Psoas muscle (tissue), 8 donors: ENCODE results near the gene SEMA3C. TPM values are rescaled to one million over a fixed set of nuclear protein-coding genes. Genes with fewer than 3 reads are reported as not detected.

Source experiments
- ATAC-seq, 4 donors: fragments of 200-7000 bp; cut with Tn5 transposase; one replicate each; pipeline ENCODE4 v1.9.1; 2020; ENCODE audit warnings: moderate library complexity in 3 of 4, mild to moderate bottlenecking in 2 of 4
- DNase-seq, 2 donors: peaks; one replicate each; pipeline ENCODE4 v3.0.0-alpha.2; 2020
- H3K27ac ChIP-seq: fragments of 200-600 bp; one replicate; pipeline ENCODE4 v1.8.0; 2022
- H3K27me3 ChIP-seq, 3 donors: fragments of 200-600 bp in 1 of 3; one replicate each; pipeline versions ENCODE4 v1.6.1 to v1.8.0; 2013 to 2022; ENCODE audit warnings: low read length in 2 of 3, mild to moderate bottlenecking in 2 of 3, moderate library complexity in 1 of 3; ENCODE audit not compliant: insufficient read depth in 3 of 3
- H3K36me3 ChIP-seq, 2 donors: fragments of 200-600 bp in 1 of 2; one replicate each; pipeline versions ENCODE4 v1.6.1 to v1.8.0; 2013 to 2022; ENCODE audit warnings: low read depth in 1 of 2, mild to moderate bottlenecking in 1 of 2, moderate library complexity in 1 of 2; ENCODE audit not compliant: insufficient read depth in 1 of 2
- H3K4me1 ChIP-seq: fragments of 200-600 bp; one replicate; pipeline ENCODE4 v1.8.0; 2022
- H3K4me3 ChIP-seq: fragments of 200-600 bp; one replicate; pipeline ENCODE4 v1.8.0; 2022; ENCODE audit warnings: mild to moderate bottlenecking
- H3K9me3 ChIP-seq: fragments of 200-600 bp; one replicate; pipeline ENCODE4 v1.8.0; 2022
- WGBS, 3 donors: extraction: QIAGEN DNeasy Blood & Tissue Kit; methylation state at CpG; one replicate each; pipeline versions ENCODE4 v1.1.6 to v1.1.7; 2013; 5-methylcytosine and 5-hydroxymethylcytosine counted together
- intact Hi-C, 2 donors: fragments of 100-400 bp; cut with DNase I; formaldehyde crosslinking; loops; one replicate each; pipeline versions ENCODE4 v1.11.0 to v1.14.2; 2022
- polyA plus RNA-seq, 3 donors: library from polyadenylated mRNA; stranded (reverse); fragments of 200-250 nt; gene quantifications; one replicate each; pipeline ENCODE4 v1.2.3, GENCODE V29; 2013
- total RNA-seq, 4 donors: library from RNA; stranded (reverse); fragmentation: NEBNext Ultra II Directional in 2 of 4; extraction: Animal tissue kit (Norgen Biotek cat#: 25700) in 2 of 4; gene quantifications; one replicate each; pipeline versions ENCODE4 v1.2.1 to v1.2.4, GENCODE V29; 2021 to 2023
- TF ChIP-seq, protein P1 (sequence below): fragments of 200-600 bp; IDR thresholded peaks from one replicate; pipeline ENCODE4 v1.8.0; 2022; ENCODE audit warnings: antibody characterized with exemption
- donor health status: healthy with polysubstance abuse.
- donor health status: DM: no; HTN: no; CAD: no; lungs with moderate emphysema.
- donor health status: Bipolar disorder and iron deficiency.
- donor health status: healthy.
- donor health status: DM: yes; HTN: yes; CAD: no.
- donor health status: DM: no; HTN: no; CAD: no.
- donor health status: DM: no; HTN: no; CAD: no.
- donor health status: DM: yes; HTN: yes; CAD: no.

The SEMA3C gene
- total and polyA plus RNA-seq, 7 donors: 6.6 to 63.1 (median 18.3) TPM

DNA sequence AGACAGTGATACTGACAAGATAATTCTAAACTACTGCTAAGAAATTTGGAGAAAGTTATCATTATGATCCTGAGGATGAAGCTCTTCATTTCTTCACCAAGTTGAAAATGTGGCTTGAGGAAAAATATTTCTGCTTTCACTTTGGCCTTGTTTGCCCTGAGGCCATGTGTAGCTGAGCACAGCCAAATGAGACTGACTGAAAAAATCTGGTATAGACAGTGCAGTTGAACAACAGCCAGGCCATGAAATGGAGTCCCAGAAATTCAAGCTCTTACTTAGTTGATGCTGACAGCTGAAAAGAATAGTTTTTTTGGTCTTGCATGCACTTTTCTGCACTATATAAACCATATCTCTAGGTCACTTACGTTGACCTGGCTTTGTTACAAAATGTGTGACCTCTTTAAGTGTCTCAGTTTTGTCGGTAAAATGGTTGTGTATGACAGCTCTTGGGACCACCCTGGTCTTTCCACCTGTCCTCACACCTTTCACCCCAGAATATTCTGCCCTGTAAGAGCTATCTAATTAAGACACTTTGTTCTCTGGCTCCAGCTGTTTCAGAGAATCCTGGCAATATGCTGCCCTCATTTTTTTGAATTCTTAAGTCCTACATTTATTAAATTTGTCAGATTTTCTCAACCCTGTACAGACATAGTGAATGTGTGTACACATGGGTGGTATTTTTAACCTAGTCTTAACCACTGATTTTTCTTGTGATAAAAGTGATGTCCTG is 189.1 kb downstream of the SEMA3C start:
- TF ChIP-seq, protein P1, sequence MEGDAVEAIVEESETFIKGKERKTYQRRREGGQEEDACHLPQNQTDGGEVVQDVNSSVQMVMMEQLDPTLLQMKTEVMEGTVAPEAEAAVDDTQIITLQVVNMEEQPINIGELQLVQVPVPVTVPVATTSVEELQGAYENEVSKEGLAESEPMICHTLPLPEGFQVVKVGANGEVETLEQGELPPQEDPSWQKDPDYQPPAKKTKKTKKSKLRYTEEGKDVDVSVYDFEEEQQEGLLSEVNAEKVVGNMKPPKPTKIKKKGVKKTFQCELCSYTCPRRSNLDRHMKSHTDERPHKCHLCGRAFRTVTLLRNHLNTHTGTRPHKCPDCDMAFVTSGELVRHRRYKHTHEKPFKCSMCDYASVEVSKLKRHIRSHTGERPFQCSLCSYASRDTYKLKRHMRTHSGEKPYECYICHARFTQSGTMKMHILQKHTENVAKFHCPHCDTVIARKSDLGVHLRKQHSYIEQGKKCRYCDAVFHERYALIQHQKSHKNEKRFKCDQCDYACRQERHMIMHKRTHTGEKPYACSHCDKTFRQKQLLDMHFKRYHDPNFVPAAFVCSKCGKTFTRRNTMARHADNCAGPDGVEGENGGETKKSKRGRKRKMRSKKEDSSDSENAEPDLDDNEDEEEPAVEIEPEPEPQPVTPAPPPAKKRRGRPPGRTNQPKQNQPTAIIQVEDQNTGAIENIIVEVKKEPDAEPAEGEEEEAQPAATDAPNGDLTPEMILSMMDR: no peak
- no peak for DNase-seq
- H3K4me1 ChIP-seq: no peaks in the 10 kb centered on the region
- H3K9me3 ChIP-seq: no peaks in the 10 kb centered on the region
- no peaks in the 10 kb centered on the region for H3K27me3 ChIP-seq
- H3K36me3 ChIP-seq: no peaks in the 10 kb centered on the region
- WGBS, 3 donors: 37 to 46% (median 45%) methylated on average over 2 of the region's 2 CpGs
- H3K4me3 ChIP-seq: no peak overlapping the region
- intact Hi-C loops: no loop called here
- no peak for ATAC-seq
- no peak overlapping the region for H3K27ac ChIP-seq

DNA sequence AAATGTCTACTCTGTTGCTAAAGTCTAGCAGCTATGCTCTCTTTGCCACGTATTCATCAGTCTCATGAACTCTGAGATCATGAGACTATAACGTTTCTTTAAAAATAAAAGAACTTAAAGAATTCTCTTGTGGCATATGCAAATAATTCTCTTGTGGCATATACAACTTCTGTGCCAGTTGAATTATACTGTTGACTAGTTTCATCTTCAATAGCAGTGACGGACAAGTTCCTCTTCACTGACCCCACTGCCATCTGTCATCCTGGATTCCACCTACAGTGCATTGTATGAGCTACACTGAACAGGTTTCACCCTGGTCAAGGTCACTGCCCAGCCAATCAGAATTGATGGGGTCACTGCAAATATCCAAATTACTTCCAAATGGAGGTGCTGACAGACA is 192.2 kb downstream of the SEMA3C start:
- no peak for DNase-seq
- Histone ChIP-seq H3K27me3 (no peaks in the 10 kb centered on the region), H3K36me3 (no peaks in the 10 kb centered on the region), H3K4me3 (no peak overlapping the region), H3K27ac (no peak overlapping the region), H3K4me1 (no peaks in the 10 kb centered on the region), H3K9me3 (no peaks in the 10 kb centered on the region)
- TF ChIP-seq, protein P1: no peak
- no peak for ATAC-seq
- WGBS, 3 donors: 70 to 79% (median 74%) methylated on average over 3 of the region's 3 CpGs
- intact Hi-C loops: no loop called here

DNA sequence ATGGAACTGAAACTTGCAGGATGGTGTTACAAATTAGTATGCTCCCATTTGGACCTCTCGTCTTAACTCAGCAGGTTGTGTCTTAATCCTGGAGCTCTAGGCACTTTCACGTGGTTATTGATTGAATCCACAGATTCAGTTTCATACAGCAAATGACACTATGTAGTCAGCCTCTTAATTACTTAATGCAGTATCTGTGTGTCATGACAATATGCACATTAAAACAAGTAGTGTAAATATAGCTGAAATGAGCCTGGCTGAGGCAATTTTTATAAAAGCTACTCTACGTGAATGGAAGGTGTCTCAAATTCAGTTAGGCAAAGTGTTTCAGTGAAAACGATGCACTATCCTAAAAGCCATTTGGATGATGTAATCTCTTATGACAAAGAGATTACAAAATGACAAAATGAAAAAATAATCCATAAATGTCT is 193.7 kb downstream of the SEMA3C start:
- no peaks in the 10 kb centered on the region for H3K27me3 ChIP-seq
- H3K36me3 ChIP-seq: no peaks in the 10 kb centered on the region
- TF ChIP-seq, protein P1: no peak
- DNase-seq (no peak), ATAC-seq (no peak)
- no peaks in the 10 kb centered on the region for H3K9me3 ChIP-seq
- WGBS, 3 donors: 62 to 72% (median 66%) methylated on average over 4 of the region's 4 CpGs
- no peaks in the 10 kb centered on the region for H3K4me1 ChIP-seq
- intact Hi-C loops: no loop called here
- no peak overlapping the region for H3K27ac ChIP-seq
- H3K4me3 ChIP-seq: no peak overlapping the region

DNA sequence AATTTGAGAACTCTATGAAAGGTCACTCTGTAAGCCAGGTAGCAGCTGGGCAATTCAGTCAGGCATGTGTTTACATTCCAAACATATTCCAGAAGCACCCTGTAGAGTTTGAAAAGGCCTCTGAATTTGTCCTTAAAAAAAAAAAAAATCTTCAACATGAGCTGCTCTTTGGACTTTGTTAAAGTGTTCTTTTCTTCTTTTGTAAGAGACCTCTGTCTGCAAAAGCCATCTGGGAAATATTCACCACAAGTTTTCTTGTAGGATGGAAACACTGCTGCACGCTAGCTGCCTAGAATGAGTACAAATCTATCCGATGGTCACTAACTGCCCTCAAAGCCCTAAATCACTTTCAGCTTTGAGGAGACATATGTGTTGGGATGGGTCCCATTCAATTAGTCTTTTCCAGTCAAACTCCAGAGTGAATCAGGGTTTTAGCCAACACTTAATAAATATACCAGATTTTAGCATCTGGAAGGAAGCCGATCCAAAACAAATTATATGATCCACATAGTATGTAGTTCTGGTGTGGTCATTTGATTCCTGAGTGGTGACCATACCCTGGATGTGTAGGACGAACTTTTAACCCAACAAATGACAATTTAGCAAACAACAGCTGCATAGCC is 194.5 kb downstream of the SEMA3C start:
- Histone ChIP-seq H3K9me3 (no peaks in the 10 kb centered on the region), H3K4me1 (no peaks in the 10 kb centered on the region), H3K36me3 (no peaks in the 10 kb centered on the region), H3K27ac (no peak overlapping the region), H3K4me3 (no peak overlapping the region), H3K27me3 (no peaks in the 10 kb centered on the region)
- TF ChIP-seq, protein P1: no peak
- ATAC-seq (no peak), DNase-seq (no peak)
- WGBS, 3 donors: 50 to 61% (median 50%) methylated on average over 4 of the region's 4 CpGs
- intact Hi-C loops: no loop called here
